Measurements from ENCODE around the gene PMEPA1.

Gene PMEPA1

DNA sequence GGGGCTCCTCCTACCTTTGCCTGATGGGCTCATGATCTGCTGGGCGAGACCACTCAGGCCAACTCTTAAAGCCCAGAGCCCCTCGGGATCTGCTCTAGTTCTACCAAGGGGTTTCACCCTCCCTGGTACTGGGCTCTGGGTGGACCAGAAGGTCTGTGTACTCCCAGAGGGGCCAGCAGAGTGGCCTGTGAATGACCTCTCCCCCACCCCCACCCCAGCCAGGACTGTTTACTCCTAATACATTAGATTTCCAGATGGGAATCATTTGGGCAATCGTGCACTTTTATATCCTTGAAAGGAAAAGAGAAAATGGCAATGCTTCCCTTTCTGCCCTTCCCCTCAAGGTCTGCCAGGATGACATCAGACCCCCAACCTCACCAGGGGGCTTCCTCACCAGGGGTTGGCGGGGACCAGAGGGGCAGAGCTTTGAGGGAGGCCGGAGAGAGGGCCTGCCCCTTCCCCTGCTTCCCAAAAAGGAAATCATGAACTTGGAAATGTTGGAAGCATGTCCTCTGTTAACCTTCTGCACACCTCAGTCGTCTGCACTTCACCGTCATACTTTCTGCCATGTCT lies 37.1 kb upstream of the PMEPA1 start:
- Histone ChIP-seq H3K4me3 (ENCODE audit: low read length) (no peak overlapping the region), H2AFZ (ENCODE audit: low read depth, low read length) (no peak overlapping the region), H3K27me3 (ENCODE audit: insufficient read depth, low read length) (peaks cover 8% of the 10 kb centered on the region), H3K36me3 (ENCODE audit: insufficient read depth, low read length) (no peaks in the 10 kb centered on the region), H3K4me1 (ENCODE audit: insufficient read depth, low read length) (no peaks in the 10 kb centered on the region), H3K9me3 (ENCODE audit: low read length) (peaks cover 3% of the 10 kb centered on the region)

DNA sequence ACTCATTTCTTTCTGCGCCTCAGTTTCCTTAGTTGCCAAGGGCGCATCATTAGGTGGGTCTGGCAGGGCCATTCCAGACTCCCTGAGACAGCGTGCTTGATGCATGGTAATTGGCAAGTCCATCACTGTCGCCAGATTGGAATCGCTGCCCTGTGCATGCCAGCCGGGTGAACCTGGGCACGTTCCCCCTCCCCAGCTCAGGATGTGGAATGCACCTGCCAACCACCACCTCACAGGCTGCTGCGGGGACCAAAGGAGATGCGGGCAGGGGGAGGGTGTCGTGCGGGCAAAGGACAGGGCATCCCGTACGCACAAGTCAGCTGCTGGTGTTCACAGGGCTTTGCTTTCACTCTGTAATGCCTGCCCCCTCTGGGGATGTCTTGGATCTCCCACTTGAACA lies 36.4 kb upstream of the PMEPA1 start:
- Histone ChIP-seq H3K36me3 (ENCODE audit: insufficient read depth, low read length) (no peaks in the 10 kb centered on the region), H3K4me3 (ENCODE audit: low read length) (no peak overlapping the region), H2AFZ (ENCODE audit: low read depth, low read length) (no peak overlapping the region), H3K9me3 (ENCODE audit: low read length) (peaks cover 3% of the 10 kb centered on the region), H3K27me3 (ENCODE audit: insufficient read depth, low read length) (peaks cover 8% of the 10 kb centered on the region), H3K4me1 (ENCODE audit: insufficient read depth, low read length) (no peaks in the 10 kb centered on the region)

DNA sequence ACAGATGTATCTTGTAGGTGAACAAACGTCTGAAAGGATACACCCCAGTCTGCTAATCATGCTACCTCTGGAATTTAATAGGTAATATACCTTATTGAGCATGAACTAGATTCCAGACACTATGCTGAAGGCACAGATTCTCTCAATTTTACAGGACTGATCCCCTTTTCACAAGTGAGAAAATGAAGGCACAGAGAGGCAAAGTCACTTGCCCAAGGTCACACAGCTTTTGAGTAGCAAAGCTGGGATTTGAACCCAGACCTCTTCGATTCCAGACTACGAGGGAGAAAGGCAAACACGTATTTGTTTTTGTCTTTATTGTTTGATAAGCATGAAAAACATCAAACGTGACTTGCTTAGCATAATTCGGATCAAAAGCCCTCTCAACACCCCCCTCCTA lies 34.4 kb upstream of the PMEPA1 start:
- Histone ChIP-seq H3K27me3 (ENCODE audit: insufficient read depth, low read length) (peaks cover under 1% of the 10 kb centered on the region), H2AFZ (ENCODE audit: low read depth, low read length) (no peak overlapping the region), H3K4me1 (ENCODE audit: insufficient read depth, low read length) (no peaks in the 10 kb centered on the region), H3K9me3 (ENCODE audit: low read length) (peaks cover 3% of the 10 kb centered on the region), H3K4me3 (ENCODE audit: low read length) (no peak overlapping the region), H3K36me3 (ENCODE audit: insufficient read depth, low read length) (no peaks in the 10 kb centered on the region)

DNA sequence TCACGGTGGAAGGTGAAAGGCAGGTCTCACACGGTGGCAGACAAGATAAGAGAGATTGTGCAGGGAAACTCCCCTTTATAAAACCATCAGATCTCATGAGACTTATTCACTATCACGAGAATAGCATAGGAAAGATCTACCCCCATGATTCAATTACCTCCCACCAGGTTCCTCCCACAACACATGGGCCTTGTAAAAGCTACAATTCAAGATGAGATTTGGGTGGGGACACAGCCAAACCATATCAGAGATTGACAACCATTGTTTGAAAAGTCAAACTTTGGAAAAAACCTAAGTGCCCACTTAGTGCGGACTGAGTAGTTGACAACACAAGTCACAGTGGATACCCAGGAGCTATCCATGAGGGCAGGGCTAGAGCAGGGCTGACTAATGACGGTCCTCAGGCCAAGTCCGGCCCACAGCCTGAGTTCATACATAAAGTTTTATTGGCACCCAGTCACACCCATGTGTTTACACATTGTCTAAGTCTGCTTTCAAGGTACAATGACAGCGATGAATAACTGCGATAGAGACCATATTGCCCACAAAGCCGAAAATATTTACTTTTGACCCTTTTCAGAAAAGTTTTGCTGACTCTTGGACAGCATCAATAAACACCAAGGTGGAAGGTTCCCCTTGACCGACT lies 33.8 kb upstream of the PMEPA1 start:
- Histone ChIP-seq H3K9me3 (ENCODE audit: low read length) (peaks cover 3% of the 10 kb centered on the region), H3K36me3 (ENCODE audit: insufficient read depth, low read length) (no peaks in the 10 kb centered on the region), H3K27me3 (ENCODE audit: insufficient read depth, low read length) (no peaks in the 10 kb centered on the region), H2AFZ (ENCODE audit: low read depth, low read length) (no peak overlapping the region), H3K4me3 (ENCODE audit: low read length) (no peak overlapping the region), H3K4me1 (ENCODE audit: insufficient read depth, low read length) (no peaks in the 10 kb centered on the region)

DNA sequence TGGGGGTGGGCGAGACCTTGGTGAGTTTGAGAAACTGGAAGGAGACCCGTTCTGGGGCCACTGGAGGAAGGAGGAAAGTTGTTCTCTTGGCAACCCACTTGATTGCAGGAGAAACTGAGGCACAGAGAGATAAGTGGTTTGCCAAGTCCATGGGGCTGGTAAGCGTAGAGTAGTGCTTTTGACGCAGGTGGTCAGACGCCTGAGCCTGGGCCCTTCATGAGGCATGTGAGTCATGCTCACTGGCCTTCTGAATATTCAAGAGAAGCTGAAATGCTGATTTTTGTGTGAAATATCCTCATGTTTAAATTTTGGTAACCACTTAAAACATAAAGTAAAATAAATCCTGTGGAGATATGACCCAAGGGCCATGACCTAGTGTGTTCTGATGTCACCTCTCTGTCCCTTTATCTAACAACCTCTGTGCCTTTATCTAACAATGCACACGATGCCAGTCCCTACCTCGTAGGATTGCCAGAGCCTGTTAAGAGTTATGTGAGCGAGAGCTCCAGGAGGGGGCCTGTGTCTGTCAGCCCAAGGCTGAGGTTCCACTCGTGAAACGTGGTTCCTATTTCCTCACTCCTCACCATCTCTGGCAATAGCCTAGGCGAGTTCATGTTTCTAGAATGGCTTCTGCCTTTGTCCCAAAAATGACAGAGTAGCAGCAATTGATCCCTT lies 32.8 kb upstream of the PMEPA1 start:
- H3K36me3 ChIP-seq (ENCODE audit: insufficient read depth, low read length), result no peaks in the 10 kb centered on the region
- H3K9me3 ChIP-seq (ENCODE audit: low read length), result peaks cover 3% of the 10 kb centered on the region
- no peaks in the 10 kb centered on the region for H3K27me3 ChIP-seq (ENCODE audit: insufficient read depth, low read length)
- H3K4me3 ChIP-seq (ENCODE audit: low read length), result no peak overlapping the region
- H2AFZ ChIP-seq (ENCODE audit: low read depth, low read length), result no peak overlapping the region
- no peaks in the 10 kb centered on the region for H3K4me1 ChIP-seq (ENCODE audit: insufficient read depth, low read length)

DNA sequence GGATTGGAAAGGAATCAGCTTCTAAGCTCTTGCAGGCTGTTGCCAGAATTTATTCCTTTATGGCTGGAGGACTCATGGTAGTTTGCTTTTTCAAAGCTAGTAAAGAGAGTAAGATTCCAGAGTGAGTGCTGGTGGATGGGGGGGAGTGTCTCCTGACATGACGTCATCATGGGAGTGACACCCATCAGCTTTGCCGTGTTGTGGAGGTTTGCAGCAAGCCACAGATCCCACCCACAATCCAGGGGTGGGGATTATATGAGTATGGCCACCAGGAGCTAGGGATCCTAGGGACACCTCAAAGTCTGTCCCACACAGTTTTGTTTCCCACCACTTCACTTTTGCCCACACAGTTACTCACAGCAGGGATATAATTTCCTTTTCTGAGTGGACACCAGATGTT lies 28.7 kb upstream of the PMEPA1 start:
- no peaks in the 10 kb centered on the region for H3K4me1 ChIP-seq (ENCODE audit: insufficient read depth, low read length)
- no peaks in the 10 kb centered on the region for H3K36me3 ChIP-seq (ENCODE audit: insufficient read depth, low read length)
- no peaks in the 10 kb centered on the region for H3K9me3 ChIP-seq (ENCODE audit: low read length)
- H3K4me3 ChIP-seq (ENCODE audit: low read length), result no peak overlapping the region
- peaks cover 10% of the 10 kb centered on the region for H3K27me3 ChIP-seq (ENCODE audit: insufficient read depth, low read length)
- no peak overlapping the region for H2AFZ ChIP-seq (ENCODE audit: low read depth, low read length)

DNA sequence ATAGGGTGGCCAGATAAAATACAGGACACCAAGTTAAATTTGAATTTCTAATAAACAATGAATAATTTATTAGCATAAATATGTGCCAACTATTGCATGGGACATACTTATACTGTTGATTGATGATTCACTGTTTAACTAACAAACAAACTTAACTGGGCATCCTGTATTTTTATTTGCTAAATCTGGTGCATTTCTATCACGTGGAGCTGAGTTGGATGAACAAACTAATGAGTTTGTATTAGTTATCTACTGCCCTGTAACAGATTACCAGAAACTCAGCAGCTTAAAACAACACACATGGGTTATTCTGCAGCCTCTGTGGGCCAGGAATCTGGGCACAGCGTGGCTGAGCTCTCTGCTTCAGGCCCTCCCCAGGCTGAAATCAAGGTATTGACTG lies 28.2 kb upstream of the PMEPA1 start:
- Histone ChIP-seq H2AFZ (ENCODE audit: low read depth, low read length) (no peak overlapping the region), H3K27me3 (ENCODE audit: insufficient read depth, low read length) (peaks cover 10% of the 10 kb centered on the region), H3K9me3 (ENCODE audit: low read length) (no peaks in the 10 kb centered on the region), H3K4me1 (ENCODE audit: insufficient read depth, low read length) (no peaks in the 10 kb centered on the region), H3K4me3 (ENCODE audit: low read length) (no peak overlapping the region), H3K36me3 (ENCODE audit: insufficient read depth, low read length) (no peaks in the 10 kb centered on the region)

DNA sequence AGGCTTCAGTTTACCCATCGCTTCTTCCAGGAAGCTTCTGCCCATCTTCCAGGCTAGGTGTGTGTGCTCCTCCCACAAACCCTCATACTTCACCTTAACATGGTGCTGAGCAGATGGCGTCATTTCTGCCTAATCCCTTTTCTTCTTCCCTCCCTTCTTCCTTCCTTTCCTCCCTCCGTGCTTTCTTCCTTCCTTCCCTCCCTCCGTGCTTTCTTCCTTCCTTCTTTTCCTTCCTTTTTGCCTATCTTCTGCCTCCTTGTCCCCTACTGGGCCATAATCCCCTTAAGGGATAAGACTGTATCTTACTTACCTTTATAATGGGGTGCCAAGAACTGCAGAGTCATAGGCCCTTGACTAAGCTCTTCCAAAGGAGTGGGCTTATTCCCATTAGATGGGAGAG lies 27.5 kb upstream of the PMEPA1 start:
- H2AFZ ChIP-seq (ENCODE audit: low read depth, low read length), result no peak overlapping the region
- no peaks in the 10 kb centered on the region for H3K9me3 ChIP-seq (ENCODE audit: low read length)
- no peaks in the 10 kb centered on the region for H3K4me1 ChIP-seq (ENCODE audit: insufficient read depth, low read length)
- no peak overlapping the region for H3K4me3 ChIP-seq (ENCODE audit: low read length)
- H3K36me3 ChIP-seq (ENCODE audit: insufficient read depth, low read length), result no peaks in the 10 kb centered on the region
- peaks cover 10% of the 10 kb centered on the region for H3K27me3 ChIP-seq (ENCODE audit: insufficient read depth, low read length)

DNA sequence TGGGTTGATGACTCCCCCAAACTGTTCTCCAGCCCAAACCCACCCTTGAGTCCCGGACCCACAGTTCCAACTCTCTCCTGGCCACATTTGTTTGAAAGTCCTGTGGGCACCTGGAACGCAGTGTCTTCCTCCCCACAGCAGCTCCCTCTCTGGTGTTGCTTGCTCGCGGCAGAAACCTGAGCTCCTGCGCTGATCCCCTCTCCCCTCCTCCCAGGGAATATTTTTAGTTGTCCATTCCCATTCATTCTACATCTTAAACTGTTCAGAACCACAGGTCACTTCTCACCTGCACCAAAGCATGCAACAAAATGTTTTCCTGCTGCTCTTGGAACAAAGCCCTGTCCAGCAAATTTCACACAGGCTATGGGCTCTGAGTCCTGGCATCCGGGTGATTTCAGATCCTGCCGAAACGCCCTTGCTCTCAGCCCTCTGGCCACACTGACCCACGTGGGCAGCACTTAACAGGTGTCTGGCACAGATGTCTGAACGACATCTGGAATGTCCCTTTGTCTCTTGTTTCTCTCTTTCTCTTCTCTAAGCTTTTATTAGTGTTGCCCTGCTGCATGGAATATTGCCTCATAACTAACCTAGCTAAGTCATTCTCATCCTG lies 27.0 kb upstream of the PMEPA1 start:
- H3K4me3 ChIP-seq (ENCODE audit: low read length), result no peak overlapping the region
- H3K9me3 ChIP-seq (ENCODE audit: low read length), result no peaks in the 10 kb centered on the region
- H2AFZ ChIP-seq (ENCODE audit: low read depth, low read length), result no peak overlapping the region
- no peaks in the 10 kb centered on the region for H3K36me3 ChIP-seq (ENCODE audit: insufficient read depth, low read length)
- peaks cover 10% of the 10 kb centered on the region for H3K27me3 ChIP-seq (ENCODE audit: insufficient read depth, low read length)
- no peaks in the 10 kb centered on the region for H3K4me1 ChIP-seq (ENCODE audit: insufficient read depth, low read length)

DNA sequence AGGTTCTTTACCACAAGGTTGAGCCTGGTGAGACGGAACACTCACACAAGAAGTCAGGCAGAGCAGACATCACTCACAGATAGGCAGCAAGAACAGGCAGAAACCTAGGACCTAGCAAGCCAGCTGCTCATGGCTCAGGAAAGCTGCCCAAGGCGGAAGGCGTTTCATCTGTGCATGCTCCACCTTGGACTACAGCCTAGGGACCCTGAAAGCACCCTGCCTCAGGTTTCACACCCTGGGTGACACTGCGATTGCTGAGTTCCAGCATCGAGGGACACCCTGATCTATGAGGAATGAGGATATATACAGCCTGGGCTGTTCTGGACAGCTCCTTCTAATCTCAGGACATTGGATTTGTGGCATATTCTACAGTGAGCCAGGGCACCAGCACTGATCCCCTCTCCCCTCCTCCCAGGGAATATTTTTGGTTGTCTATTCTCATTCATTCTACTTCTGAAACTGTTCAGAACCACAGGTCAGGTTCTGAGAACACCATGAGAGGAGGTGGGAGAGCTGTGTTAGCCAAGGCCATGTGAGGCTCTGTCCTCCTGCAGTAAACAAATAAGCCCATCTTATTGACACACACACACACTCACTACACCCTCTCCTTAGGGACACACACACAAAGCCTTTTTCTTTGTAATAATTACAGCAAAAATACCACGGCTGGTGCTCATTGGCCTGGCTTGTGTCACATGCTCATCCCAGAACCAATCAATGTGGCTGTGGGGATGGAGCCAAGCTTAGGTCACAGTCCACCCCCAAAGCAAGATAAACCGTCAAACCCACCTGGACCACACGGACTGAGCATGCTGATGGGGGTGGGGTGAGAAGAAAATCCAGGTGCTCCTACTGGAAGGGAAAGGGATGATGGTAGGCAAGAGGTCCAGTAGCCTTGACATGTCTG lies 26.3 kb upstream of the PMEPA1 start:
- Histone ChIP-seq H2AFZ (ENCODE audit: low read depth, low read length) (no peak overlapping the region), H3K4me3 (ENCODE audit: low read length) (no peak overlapping the region), H3K9me3 (ENCODE audit: low read length) (no peaks in the 10 kb centered on the region), H3K4me1 (ENCODE audit: insufficient read depth, low read length) (no peaks in the 10 kb centered on the region), H3K36me3 (ENCODE audit: insufficient read depth, low read length) (no peaks in the 10 kb centered on the region), H3K27me3 (ENCODE audit: insufficient read depth, low read length) (peaks cover 12% of the 10 kb centered on the region)

DNA sequence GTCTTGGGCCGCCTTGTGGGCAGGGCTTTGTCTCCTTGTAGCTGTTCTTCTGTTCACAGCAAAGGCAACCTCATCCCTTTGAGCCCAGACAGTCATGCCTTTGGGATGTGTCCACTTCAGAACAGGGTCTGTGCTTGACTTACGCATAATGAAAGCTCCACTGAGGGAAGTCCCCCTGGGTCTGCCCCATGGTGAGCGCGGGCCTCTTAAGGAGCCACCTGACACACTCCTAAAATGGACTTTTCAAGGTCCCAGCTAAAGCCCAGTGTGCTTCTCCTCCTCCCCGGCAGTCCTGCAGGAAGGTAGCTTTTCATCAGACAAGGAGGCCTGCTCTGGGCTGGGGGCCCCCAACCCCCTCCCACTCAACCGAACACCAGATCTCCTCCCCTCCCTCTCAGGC lies 24.9 kb upstream of the PMEPA1 start:
- H3K36me3 ChIP-seq (ENCODE audit: insufficient read depth, low read length), result no peaks in the 10 kb centered on the region
- no peaks in the 10 kb centered on the region for H3K4me1 ChIP-seq (ENCODE audit: insufficient read depth, low read length)
- H3K27me3 ChIP-seq (ENCODE audit: insufficient read depth, low read length), result peaks cover 18% of the 10 kb centered on the region
- no peak overlapping the region for H3K4me3 ChIP-seq (ENCODE audit: low read length)
- H3K9me3 ChIP-seq (ENCODE audit: low read length), result no peaks in the 10 kb centered on the region
- no peak overlapping the region for H2AFZ ChIP-seq (ENCODE audit: low read depth, low read length)

DNA sequence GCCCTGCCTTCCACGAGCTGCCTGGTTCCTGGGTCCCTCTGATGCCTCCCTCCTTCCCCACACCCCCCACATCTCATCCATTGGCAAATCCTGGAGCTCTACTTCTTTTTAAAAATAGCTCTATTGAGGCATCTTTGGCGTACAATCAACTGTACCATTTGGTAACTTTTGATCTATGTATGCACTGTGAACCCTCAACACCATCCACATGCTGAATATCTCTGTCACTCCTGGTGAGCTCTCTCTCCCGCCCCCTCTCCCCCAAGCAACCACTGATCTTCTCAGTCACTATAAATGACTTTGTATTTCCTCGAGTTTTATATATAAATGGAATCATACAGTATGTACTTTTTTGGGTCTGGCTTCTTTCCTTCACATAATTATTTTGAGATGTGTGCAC lies 22.4 kb upstream of the PMEPA1 start:
- Histone ChIP-seq H3K9me3 (ENCODE audit: low read length) (no peaks in the 10 kb centered on the region), H3K4me1 (ENCODE audit: insufficient read depth, low read length) (no peaks in the 10 kb centered on the region), H2AFZ (ENCODE audit: low read depth, low read length) (no peak overlapping the region), H3K36me3 (ENCODE audit: insufficient read depth, low read length) (no peaks in the 10 kb centered on the region), H3K27me3 (ENCODE audit: insufficient read depth, low read length) (peaks cover 40% of the 10 kb centered on the region), H3K4me3 (ENCODE audit: low read length) (no peak overlapping the region)

DNA sequence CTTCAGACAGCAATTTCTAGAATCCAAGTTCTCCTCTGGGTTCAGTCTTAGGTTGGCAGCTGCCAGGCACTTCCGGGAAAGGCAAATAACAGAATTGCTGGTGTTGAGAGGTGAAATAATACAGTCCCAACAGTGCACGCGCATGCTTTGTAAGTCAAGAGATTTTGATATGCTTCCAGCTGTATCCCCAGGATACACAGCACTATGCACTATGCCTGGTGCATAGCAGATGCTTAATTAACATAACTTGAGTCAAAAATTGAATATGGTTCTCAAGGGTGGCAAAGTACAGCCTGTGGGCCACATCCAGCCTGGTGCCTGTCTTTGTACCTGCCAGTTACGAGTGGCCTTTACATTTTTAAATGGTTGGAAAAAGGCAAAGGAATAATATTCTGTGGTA lies 18.9 kb upstream of the PMEPA1 start:
- no peak overlapping the region for H3K4me3 ChIP-seq (ENCODE audit: low read length)
- no peak overlapping the region for H2AFZ ChIP-seq (ENCODE audit: low read depth, low read length)
- H3K27me3 ChIP-seq (ENCODE audit: insufficient read depth, low read length), result peaks cover 49% of the 10 kb centered on the region
- H3K9me3 ChIP-seq (ENCODE audit: low read length), result no peaks in the 10 kb centered on the region
- no peaks in the 10 kb centered on the region for H3K4me1 ChIP-seq (ENCODE audit: insufficient read depth, low read length)
- H3K36me3 ChIP-seq (ENCODE audit: insufficient read depth, low read length), result no peaks in the 10 kb centered on the region
